Gastroesophageal sphincter (tissue), 3 donors: ENCODE measurements around the gene FAM184A.

Experiments used
- CTCF ChIP-seq, 4 experiments: fragments of 200-600 bp in 2 of 4; fragments of 450-650 bp in 2 of 4; sonication (generic) in 1 of 4; IDR thresholded peaks; one replicate each; pipeline ENCODE4 v1.5.1; 2017 to 2019; ENCODE audit warnings: antibody characterized with exemption in 4 of 4, mild to moderate bottlenecking in 2 of 4, moderate library complexity in 2 of 4
- POLR2A ChIP-seq, 2 donors: fragments of 450-650 bp; IDR thresholded peaks; one replicate each; pipeline ENCODE4 v1.6.1; 2017; ENCODE audit warnings: antibody characterized with exemption in 2 of 2, mild to moderate bottlenecking in 2 of 2, moderate library complexity in 1 of 2

GRCh38 chr6:119024111-119024510 lies 54.4 kb downstream of the FAM184A start:
- TF ChIP-seq CTCF (IDR thresholded peaks at IDR 0.05) (no peak), POLR2A (IDR thresholded peaks at IDR 0.05) (no peak)
